Measurements from ENCODE around the gene AGBL4.

Gene AGBL4

DNA sequence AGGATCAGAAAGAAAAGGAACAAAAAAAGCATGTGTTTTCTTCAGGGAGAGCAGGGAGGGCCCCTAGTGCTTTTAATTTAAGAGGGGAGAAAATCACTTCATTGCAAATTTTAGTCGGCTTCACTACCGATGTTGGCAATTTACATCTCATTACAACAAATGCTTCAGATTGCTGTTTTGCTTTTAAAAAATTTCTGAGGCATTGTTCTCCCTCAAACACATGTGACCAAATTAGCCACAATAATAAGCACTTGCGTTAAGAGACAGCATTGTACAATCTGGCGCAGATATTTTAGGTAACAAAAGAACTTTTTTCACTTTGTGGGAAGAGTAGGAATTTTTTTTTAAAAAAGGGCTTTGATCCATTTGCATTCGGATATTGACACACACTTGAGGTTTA is 1276.8 kb downstream of the AGBL4 start:
- TF ChIP-seq, protein P1, sequence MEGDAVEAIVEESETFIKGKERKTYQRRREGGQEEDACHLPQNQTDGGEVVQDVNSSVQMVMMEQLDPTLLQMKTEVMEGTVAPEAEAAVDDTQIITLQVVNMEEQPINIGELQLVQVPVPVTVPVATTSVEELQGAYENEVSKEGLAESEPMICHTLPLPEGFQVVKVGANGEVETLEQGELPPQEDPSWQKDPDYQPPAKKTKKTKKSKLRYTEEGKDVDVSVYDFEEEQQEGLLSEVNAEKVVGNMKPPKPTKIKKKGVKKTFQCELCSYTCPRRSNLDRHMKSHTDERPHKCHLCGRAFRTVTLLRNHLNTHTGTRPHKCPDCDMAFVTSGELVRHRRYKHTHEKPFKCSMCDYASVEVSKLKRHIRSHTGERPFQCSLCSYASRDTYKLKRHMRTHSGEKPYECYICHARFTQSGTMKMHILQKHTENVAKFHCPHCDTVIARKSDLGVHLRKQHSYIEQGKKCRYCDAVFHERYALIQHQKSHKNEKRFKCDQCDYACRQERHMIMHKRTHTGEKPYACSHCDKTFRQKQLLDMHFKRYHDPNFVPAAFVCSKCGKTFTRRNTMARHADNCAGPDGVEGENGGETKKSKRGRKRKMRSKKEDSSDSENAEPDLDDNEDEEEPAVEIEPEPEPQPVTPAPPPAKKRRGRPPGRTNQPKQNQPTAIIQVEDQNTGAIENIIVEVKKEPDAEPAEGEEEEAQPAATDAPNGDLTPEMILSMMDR (IDR thresholded peaks at IDR 0.05; ENCODE audit: extremely low read depth, missing control alignments), result no peak
- no peak for DNase-seq (ENCODE audit: low spot score)

DNA sequence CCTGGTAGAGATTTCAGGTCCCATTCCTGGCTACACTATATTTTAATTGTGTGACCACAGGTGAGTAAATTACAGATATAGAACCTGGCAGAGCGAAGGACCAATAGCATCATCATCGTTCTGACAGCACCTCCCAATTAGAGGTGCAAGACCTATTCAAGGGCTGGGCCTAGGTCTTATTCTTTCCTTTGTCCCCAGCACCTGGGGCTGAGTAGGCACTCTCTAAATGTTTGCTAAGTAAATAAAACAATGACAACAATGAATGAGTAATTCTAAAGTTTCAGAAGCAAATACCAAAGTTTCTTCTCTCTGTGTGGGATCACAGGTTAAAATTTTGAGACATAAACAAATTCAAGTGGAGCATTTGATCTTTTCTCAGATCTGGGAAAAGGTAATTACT is 1279.7 kb downstream of the AGBL4 start:
- no peak for DNase-seq (ENCODE audit: low spot score)
- TF ChIP-seq, protein P1 (IDR thresholded peaks at IDR 0.05; ENCODE audit: extremely low read depth, missing control alignments), result no peak

DNA sequence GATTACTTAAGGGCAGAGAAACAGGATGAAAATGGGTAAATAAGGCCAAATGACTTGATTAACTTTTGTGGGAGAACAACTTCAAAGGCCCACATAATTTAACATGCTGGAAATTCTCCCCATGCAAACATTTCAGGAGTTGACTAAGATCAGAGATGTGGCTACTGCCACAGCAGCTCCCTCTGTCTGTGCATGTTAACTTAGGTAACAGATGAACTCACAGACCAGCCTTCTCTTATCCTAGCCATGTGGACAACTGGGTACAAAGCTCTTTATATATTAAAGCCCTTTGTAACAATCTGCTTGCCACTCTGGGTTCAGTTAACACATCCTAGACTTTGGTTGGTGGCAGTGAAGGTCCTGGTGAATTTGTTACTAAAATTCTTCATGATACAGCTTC is 1280.3 kb downstream of the AGBL4 start:
- DNase-seq (ENCODE audit: low spot score), result no peak

DNA sequence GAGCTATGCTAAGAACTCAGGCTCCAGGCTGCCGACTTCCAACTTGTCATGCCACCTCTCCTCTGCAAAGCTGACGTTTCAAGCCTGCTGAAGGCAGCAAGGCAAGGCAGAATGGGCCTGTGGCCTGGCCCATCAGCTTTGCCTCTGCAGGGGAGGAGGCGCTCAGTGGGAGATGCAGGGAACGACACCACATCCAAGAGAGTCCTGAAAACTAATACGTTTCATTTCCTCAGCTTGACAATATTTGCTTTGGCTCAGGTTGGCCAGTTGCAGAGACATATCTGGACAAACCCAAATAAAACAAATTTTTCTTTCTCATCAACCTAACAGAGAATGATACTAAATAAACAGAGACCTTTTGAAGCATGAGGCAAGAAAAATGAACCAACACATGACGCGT is 1282.4 kb downstream of the AGBL4 start:
- no peak for DNase-seq (ENCODE audit: low spot score)
- TF ChIP-seq, protein P1 (IDR thresholded peaks at IDR 0.05; ENCODE audit: extremely low read depth, missing control alignments), result no peak

More for the DNA sequence above, 1280.3 kb downstream of the AGBL4 start:
- TF ChIP-seq, protein P1 (IDR thresholded peaks at IDR 0.05; ENCODE audit: extremely low read depth, missing control alignments), result no peak

DNA sequence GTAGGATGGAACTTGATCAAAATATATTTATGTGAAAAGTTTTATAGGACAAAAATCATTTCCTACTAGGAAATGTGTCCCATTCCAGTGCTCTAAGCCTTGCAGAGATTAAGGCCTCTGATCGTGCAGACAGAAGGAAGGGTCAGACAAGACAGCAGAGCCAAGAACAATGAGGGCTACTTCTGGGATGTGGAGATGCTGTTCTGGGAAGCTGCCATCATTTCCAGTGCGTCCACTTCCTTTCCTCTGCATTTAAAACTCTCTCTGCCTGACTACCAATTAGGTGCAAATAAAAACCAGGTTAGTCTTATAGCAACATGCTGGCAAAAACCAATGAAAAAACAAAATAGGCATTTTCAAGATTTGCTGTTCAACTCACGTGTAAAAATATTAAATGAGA is 1283.1 kb downstream of the AGBL4 start:
- TF ChIP-seq, protein P1 (IDR thresholded peaks at IDR 0.05; ENCODE audit: extremely low read depth, missing control alignments), result no peak
- DNase-seq (ENCODE audit: low spot score), result no peak

DNA sequence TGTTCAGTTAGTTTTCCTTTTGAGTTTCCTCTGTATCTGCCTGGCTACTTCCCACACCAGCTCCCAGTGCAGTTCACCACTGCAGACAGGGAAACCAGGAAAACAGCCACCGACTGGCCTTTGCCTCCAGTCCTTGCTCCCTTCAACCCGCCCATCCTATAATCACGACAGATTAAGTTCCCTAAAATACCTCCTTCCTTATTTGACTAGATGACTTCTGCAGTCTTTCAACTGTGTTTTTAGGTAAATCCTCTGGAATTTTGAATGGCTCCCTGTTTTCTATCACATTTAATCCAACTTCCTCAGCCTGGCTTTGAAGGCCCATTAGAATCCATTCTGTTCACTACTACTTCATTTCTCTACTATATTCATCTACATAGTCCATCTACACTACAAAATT is 1284.7 kb downstream of the AGBL4 start:
- DNase-seq (ENCODE audit: low spot score), result no peak
- TF ChIP-seq, protein P1 (IDR thresholded peaks at IDR 0.05; ENCODE audit: extremely low read depth, missing control alignments), result no peak

DNA sequence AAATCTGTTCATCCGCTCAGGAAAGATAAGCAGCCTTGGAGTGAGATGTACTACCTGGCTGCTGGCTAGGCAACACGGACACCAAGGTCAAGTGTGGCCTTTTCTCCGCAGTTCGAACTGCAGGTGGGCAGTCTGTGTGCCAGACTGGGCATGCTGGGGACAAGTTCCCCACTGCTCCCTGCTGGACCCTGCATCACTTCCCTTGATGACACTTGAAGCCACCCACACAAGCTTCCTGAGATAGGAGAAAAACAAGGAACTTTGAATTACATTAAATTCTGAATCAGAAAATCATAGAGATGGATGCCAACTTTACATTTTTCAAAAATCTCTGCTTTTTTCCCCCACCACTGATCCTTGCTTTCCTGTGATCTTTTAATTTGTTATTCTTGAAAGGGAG is 1285.4 kb downstream of the AGBL4 start:
- TF ChIP-seq, protein P1 (IDR thresholded peaks at IDR 0.05; ENCODE audit: extremely low read depth, missing control alignments), result no peak

More for the DNA sequence above, 1285.4 kb downstream of the AGBL4 start:
- no peak for DNase-seq (ENCODE audit: low spot score)

Measured in GM20000 (cell line).